Ishikawa (cell line): ENCODE results near the gene N4BP2L2.

Experiments
- CEBPB ChIP-seq: IDR thresholded peaks from 2 replicates; pipeline ENCODE4 v1.6.1; 2012
- CREB1 ChIP-seq: IDR thresholded peaks from 2 replicates; pipeline ENCODE4 v1.6.1; 2012; ENCODE audit warnings: low read depth
- EGR1 ChIP-seq: IDR thresholded peaks from 2 replicates; pipeline ENCODE4 v1.6.1; 2012
- EP300 ChIP-seq: IDR thresholded peaks from 2 replicates; pipeline ENCODE4 v1.6.1; 2012; ENCODE audit warnings: borderline replicate concordance
- FOXM1 ChIP-seq: IDR thresholded peaks from 2 replicates; pipeline ENCODE4 v1.6.1; 2012; ENCODE audit warnings: low read depth, borderline replicate concordance
- NFIC ChIP-seq: IDR thresholded peaks from 2 replicates; pipeline ENCODE4 v1.6.1; 2012
- RAD21 ChIP-seq: IDR thresholded peaks from 2 replicates; pipeline ENCODE4 v1.6.1; 2012; ENCODE audit warnings: low read depth
- TAF1 ChIP-seq: IDR thresholded peaks from 2 replicates; pipeline ENCODE4 v1.6.1; 2012; ENCODE audit warnings: low read depth, mild to moderate bottlenecking
- TCF12 ChIP-seq: IDR thresholded peaks from 2 replicates; pipeline ENCODE4 v1.6.1; 2012; ENCODE audit warnings: low read depth
- TEAD4 ChIP-seq: IDR thresholded peaks from 2 replicates; pipeline ENCODE4 v1.6.1; 2012
- YY1 ChIP-seq: IDR thresholded peaks from 2 replicates; pipeline ENCODE4 v1.6.1; 2012; ENCODE audit warnings: low read depth
- ZBTB7A ChIP-seq: IDR thresholded peaks from 2 replicates; pipeline ENCODE4 v1.6.1; 2012; ENCODE audit warnings: low read depth
- TF ChIP-seq, protein P1 (sequence below): IDR thresholded peaks from 2 replicates; pipeline ENCODE4 v1.6.1; 2012
- TF ChIP-seq, protein P2 (sequence below): IDR thresholded peaks from 2 replicates; pipeline ENCODE4 v1.6.1; 2012; ENCODE audit warnings: low read depth, mild to moderate bottlenecking

DNA sequence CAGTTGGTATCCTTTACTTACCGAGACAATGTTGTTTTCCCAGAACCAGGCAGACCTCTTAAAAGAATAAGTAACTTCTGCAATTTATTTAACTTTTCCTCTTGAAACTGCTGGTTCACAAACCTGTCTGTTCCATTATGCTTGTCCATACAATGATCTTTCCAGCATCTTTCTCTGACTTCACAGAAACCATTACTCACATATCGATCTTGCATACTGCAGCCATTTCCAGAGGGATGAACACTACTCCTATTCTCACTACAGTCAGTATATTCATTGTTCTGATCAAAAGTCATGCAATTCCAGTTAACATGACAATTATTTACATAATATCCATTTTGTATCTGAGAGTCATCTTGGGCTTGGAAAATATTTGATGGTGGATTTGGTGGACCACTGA is 2.8 kb downstream of the N4BP2L2 start:
- TF ChIP-seq YY1, result no peak
- TF ChIP-seq CREB1, result no peak
- no peak for TF ChIP-seq TAF1
- TF ChIP-seq EGR1, result no peak
- no peak for TF ChIP-seq FOXM1
- TF ChIP-seq, protein P1, sequence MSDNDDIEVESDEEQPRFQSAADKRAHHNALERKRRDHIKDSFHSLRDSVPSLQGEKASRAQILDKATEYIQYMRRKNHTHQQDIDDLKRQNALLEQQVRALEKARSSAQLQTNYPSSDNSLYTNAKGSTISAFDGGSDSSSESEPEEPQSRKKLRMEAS, result no peak
- no peak for TF ChIP-seq CEBPB
- no peak for TF ChIP-seq NFIC
- no peak for TF ChIP-seq RAD21
- TF ChIP-seq EP300, result no peak
- TF ChIP-seq TCF12, result no peak
- TF ChIP-seq, protein P2, sequence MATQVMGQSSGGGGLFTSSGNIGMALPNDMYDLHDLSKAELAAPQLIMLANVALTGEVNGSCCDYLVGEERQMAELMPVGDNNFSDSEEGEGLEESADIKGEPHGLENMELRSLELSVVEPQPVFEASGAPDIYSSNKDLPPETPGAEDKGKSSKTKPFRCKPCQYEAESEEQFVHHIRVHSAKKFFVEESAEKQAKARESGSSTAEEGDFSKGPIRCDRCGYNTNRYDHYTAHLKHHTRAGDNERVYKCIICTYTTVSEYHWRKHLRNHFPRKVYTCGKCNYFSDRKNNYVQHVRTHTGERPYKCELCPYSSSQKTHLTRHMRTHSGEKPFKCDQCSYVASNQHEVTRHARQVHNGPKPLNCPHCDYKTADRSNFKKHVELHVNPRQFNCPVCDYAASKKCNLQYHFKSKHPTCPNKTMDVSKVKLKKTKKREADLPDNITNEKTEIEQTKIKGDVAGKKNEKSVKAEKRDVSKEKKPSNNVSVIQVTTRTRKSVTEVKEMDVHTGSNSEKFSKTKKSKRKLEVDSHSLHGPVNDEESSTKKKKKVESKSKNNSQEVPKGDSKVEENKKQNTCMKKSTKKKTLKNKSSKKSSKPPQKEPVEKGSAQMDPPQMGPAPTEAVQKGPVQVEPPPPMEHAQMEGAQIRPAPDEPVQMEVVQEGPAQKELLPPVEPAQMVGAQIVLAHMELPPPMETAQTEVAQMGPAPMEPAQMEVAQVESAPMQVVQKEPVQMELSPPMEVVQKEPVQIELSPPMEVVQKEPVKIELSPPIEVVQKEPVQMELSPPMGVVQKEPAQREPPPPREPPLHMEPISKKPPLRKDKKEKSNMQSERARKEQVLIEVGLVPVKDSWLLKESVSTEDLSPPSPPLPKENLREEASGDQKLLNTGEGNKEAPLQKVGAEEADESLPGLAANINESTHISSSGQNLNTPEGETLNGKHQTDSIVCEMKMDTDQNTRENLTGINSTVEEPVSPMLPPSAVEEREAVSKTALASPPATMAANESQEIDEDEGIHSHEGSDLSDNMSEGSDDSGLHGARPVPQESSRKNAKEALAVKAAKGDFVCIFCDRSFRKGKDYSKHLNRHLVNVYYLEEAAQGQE, result no peak
- TF ChIP-seq TEAD4, result no peak
- no peak for TF ChIP-seq ZBTB7A
